Measurements from ENCODE around the gene AKR1E2.

GRCh38 chr10:4790045-4790444 is 36.0 kb upstream of the AKR1E2 start:
- TF ChIP-seq, protein P1, sequence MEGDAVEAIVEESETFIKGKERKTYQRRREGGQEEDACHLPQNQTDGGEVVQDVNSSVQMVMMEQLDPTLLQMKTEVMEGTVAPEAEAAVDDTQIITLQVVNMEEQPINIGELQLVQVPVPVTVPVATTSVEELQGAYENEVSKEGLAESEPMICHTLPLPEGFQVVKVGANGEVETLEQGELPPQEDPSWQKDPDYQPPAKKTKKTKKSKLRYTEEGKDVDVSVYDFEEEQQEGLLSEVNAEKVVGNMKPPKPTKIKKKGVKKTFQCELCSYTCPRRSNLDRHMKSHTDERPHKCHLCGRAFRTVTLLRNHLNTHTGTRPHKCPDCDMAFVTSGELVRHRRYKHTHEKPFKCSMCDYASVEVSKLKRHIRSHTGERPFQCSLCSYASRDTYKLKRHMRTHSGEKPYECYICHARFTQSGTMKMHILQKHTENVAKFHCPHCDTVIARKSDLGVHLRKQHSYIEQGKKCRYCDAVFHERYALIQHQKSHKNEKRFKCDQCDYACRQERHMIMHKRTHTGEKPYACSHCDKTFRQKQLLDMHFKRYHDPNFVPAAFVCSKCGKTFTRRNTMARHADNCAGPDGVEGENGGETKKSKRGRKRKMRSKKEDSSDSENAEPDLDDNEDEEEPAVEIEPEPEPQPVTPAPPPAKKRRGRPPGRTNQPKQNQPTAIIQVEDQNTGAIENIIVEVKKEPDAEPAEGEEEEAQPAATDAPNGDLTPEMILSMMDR (conservative IDR thresholded peaks at IDR 0.05; ENCODE audit: low read depth, low read length) = no peak
- TF ChIP-seq EZH2phosphoT487 (IDR thresholded peaks at IDR 0.05; ENCODE audit: borderline replicate concordance, low read length) = no peak

Data from PC-3 (cell line).